BJ (cell line): ENCODE measurements around the gene SCARB1. TPM values are rescaled to one million over a fixed set of nuclear protein-coding genes. Genes with fewer than 3 reads are reported as not detected.

Experiments
- CTCF ChIA-PET: fragments of 350-600 bp; formaldehyde crosslinking; extraction: SDS; loops from one replicate; lab custom pipeline; 2021; ENCODE audit warnings: antibody characterized with exemption, inconsistent platforms; lab: Yijun Ruan, JAX
- POLR2A ChIA-PET: fragments of 300-600 bp; sonication (Branson Sonifier 250); formaldehyde crosslinking; extraction: SDS; loops from one replicate; lab custom pipeline; 2021; ENCODE audit warnings: antibody characterized with exemption; lab: Charles Lee
- DNase-seq: peaks from one replicate; pipeline ENCODE4 v3.0.0-alpha.2; 2011; ENCODE audit warnings: low read depth
- H3K27me3 ChIP-seq: 2 replicates; pipeline ENCODE4 v1.6.0; 2011; ENCODE audit warnings: low read length; ENCODE audit not compliant: control insufficient read depth, insufficient read depth
- H3K36me3 ChIP-seq: 2 replicates; pipeline ENCODE4 v1.5.1; 2011; ENCODE audit warnings: low read length; ENCODE audit not compliant: control insufficient read depth, insufficient read depth
- H3K4me3 ChIP-seq: 2 replicates; pipeline ENCODE4 v1.5.1; 2011; ENCODE audit warnings: low read depth, mild to moderate bottlenecking, control low read depth, low read length
- polyA plus RNA-seq: library from polyadenylated mRNA; depleted of rRNA; stranded (reverse); fragments of >200 nt; gene quantifications from 2 replicates; pipeline ENCODE4 v1.2.3, GENCODE V29; 2011
- TF ChIP-seq, protein P1 (sequence below): IDR thresholded peaks from 2 replicates; pipeline ENCODE4 v1.5.1; 2011; ENCODE audit warnings: low read depth, mild to moderate bottlenecking, control low read depth, inconsistent platforms, low read length, moderate library complexity; ENCODE audit not compliant: insufficient read depth

Gene SCARB1
- polyA plus RNA-seq, 1 experiment: 38.4 TPM

DNA sequence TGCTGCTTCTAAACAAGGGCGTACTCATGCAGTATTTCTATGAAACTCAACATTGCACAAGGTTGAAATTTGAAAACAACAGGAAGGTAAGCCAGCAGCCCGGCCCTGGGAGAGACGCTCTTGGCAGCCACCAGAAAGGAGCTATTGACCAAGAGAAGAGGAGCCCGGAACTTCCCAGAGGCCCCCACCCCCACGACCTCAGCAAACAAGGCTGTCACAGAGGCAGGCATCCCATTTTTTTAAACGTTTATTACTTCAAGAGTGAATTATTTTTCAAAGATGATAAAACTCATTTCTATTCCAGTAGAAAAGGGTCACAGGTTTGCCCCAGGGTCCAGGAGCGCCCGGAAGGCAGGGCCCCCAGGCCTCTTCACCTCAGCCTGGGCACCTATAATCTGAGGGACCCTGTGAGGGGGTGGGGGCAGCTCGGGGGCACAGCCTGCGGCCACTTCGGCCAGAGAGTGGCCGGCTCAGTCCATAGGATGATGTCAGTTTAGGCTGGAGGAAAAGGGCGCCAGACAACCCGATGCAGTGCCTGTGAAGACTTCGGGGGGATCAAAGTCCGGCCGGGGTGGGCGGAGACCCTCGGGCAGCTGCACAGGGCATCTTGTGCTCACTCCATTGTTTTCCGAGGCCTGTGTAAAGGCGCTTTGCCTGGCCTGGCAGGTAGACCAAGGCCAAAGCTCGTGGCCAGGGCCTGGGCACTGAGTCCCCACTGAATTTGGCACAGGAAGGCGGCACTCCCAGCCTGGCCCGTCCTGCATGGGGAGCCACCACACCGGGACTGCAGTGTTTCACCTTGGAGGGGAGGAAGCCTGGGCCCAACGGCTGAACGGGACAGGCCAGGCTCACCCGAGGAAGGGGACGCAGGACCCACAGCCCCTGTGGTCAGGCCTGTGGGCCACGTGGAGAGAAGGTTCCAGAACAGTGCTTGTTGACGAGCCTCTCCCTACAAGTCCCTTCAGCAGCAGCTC, 86.0 kb downstream of the SCARB1 start:
- TF ChIP-seq, protein P1, sequence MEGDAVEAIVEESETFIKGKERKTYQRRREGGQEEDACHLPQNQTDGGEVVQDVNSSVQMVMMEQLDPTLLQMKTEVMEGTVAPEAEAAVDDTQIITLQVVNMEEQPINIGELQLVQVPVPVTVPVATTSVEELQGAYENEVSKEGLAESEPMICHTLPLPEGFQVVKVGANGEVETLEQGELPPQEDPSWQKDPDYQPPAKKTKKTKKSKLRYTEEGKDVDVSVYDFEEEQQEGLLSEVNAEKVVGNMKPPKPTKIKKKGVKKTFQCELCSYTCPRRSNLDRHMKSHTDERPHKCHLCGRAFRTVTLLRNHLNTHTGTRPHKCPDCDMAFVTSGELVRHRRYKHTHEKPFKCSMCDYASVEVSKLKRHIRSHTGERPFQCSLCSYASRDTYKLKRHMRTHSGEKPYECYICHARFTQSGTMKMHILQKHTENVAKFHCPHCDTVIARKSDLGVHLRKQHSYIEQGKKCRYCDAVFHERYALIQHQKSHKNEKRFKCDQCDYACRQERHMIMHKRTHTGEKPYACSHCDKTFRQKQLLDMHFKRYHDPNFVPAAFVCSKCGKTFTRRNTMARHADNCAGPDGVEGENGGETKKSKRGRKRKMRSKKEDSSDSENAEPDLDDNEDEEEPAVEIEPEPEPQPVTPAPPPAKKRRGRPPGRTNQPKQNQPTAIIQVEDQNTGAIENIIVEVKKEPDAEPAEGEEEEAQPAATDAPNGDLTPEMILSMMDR: no peak
- Histone ChIP-seq H3K36me3 (no peaks in the 10 kb centered on the region), H3K27me3 (no peaks in the 10 kb centered on the region; the same call in 1 of the 2 replicates), H3K4me3 (no peak overlapping the region)
- CTCF ChIA-PET: interaction anchor here (0.8 to 1.4 kb wide), 4 partner anchors 9 to 77 kb away, joined by 3 to 4 read pairs (median 3); no protein-coding TSS in a partner anchor
- POLR2A ChIA-PET: no interaction called here
- no peak for DNase-seq

DNA sequence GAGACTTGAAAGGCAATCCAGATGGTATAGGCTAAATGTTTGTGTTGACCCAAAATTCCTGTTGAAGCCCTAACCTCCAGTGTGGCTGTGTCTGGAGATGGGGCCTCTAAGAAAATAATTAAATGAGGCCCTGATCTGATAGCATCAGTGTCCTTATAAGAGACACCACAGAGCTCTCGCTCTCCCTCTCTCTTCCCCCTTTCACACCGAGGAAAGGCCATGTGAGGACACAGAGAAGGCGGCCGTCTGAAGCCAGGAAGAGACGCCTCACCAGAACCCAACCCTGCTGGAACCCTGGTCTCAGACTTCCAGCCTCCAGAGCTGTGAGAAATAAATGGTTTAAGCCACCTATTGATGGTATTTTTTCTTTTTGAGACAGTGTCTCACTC, 87.5 kb downstream of the SCARB1 start:
- CTCF ChIA-PET: interaction anchor here (0.6 to 1.8 kb wide), 4 partner anchors 79 to 496 kb away, joined by 3 to 7 read pairs (median 3); no protein-coding TSS in a partner anchor
- TF ChIP-seq, protein P1: no peak

DNA sequence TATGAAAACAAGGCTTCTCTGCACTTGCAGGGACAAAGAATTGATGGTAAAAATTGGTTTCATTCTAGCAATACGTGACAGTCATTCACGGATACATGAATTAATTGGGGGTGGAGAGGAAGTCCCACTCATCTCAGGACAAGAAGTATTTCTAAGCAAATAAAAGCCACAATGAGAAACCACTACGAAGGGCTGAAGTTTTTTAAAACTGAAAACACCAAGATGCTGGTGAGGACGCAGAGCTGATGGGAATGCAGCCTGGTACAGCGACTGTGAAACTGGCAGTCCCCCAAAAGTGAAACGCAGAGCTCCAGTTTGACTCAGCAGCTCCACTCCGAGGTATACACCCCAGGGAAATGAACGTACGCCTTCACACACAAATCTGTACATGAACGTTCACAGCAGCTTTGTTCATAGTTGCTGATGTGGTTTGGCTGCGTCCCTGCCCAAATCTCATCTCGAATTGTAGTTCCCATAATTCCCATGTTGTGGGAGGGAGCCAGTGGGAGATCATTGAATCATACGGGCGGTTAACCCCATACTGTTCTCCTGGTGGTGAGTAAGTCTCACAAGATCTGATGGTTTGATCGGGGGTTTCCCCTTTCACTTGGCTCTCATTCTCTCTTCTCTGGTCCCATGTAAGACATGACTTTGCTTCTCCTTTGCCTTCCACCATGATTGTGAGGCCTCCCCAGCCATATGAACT, 89.0 kb downstream of the SCARB1 start:
- H3K27me3 ChIP-seq: no peaks in the 10 kb centered on the region; the same call in 1 of the 2 replicates
- no peaks in the 10 kb centered on the region for H3K36me3 ChIP-seq
- H3K4me3 ChIP-seq: no peak overlapping the region
- CTCF ChIA-PET: interaction anchor here (0.9 to 1.8 kb wide), 4 partner anchors 8 to 738 kb away, joined by 3 to 7 read pairs (median 6); no protein-coding TSS in a partner anchor
- DNase-seq: peak; percentile 60
- POLR2A ChIA-PET: interaction anchor here (0.5 to 0.6 kb wide), 2 partner anchors 223 to 234 kb away, joined by 3 to 19 read pairs; no protein-coding TSS in a partner anchor
- TF ChIP-seq, protein P1: no peak; the same call in 1 of the 2 replicates

More for the DNA sequence above, 87.5 kb downstream of the SCARB1 start:
- no peak for DNase-seq
- Histone ChIP-seq H3K4me3 (no peak overlapping the region), H3K36me3 (no peaks in the 10 kb centered on the region), H3K27me3 (no peaks in the 10 kb centered on the region; the same call in 1 of the 2 replicates)
- POLR2A ChIA-PET: interaction anchor here (0.7 kb wide), 1 partner anchor 16 kb away, joined by 3 read pairs; no protein-coding TSS in a partner anchor

DNA sequence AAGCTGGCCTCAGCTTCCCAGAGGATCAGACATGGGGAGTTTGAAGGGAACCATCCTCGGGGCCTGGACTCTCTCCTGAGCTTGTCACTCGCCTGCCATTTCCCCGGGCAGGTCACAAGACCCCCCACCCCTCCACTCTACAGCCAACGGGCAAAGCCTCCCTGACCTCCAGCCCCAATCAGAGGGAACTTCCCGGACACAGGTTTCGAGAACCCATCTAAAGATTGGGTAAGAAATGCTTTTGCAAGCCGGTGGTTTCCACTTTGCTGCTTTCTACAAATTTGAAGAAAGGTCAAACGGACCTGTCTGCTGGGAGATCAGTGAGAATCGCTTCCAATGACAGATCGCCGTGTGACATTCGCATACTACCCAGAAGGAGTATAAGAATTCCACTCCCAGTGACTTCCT, 89.6 kb downstream of the SCARB1 start:
- no peak overlapping the region for H3K4me3 ChIP-seq
- H3K27me3 ChIP-seq: no peaks in the 10 kb centered on the region; the same call in 1 of the 2 replicates
- ChIA-PET CTCF (interaction anchor here (0.9 to 1.7 kb wide), 3 partner anchors 9 to 737 kb away, joined by 3 to 7 read pairs (median 4); no protein-coding TSS in a partner anchor), POLR2A (interaction anchor here (0.5 to 0.6 kb wide), 2 partner anchors 222 to 233 kb away, joined by 3 to 19 read pairs; no protein-coding TSS in a partner anchor)
- H3K36me3 ChIP-seq: no peaks in the 10 kb centered on the region
- TF ChIP-seq, protein P1: no peak
- no peak for DNase-seq
